Effector memory CD4-positive, alpha-beta T cell (primary cell): Measurements from ENCODE around the gene RPF1.
"Not testable (repeated sequence)": the region's sequence is repeated elsewhere in the genome, so short reads cannot be mapped to it uniquely, and the experiment has no call there.

Source experiments
- DNase-seq, 3 donors: peaks; one replicate each; pipeline ENCODE4 v3.0.0-alpha.2; 2020
- H3K27ac ChIP-seq: 2 replicates; pipeline ENCODE4 v1.7.0; 2013; ENCODE audit warnings: mild to moderate bottlenecking, low read length, moderate library complexity; ENCODE audit not compliant: insufficient read depth, poor library complexity, severe bottlenecking
- H3K27me3 ChIP-seq: replicated peaks from 2 replicates; pipeline ENCODE4 v1.7.0; 2013; ENCODE audit warnings: mild to moderate bottlenecking, low read length; ENCODE audit not compliant: insufficient read depth, control insufficient read depth, poor library complexity, severe bottlenecking
- H3K36me3 ChIP-seq: 2 replicates; pipeline ENCODE4 v1.7.0; 2013; ENCODE audit warnings: mild to moderate bottlenecking, low read length, moderate library complexity; ENCODE audit not compliant: control insufficient read depth, insufficient read depth
- H3K4me1 ChIP-seq: 2 replicates; pipeline ENCODE4 v1.7.0; 2013; ENCODE audit warnings: low read length, mild to moderate bottlenecking; ENCODE audit not compliant: control insufficient read depth, insufficient read depth, poor library complexity, severe bottlenecking
- H3K4me3 ChIP-seq: 2 replicates; pipeline ENCODE4 v1.7.0; 2013; ENCODE audit warnings: low read length, low read depth, mild to moderate bottlenecking; ENCODE audit not compliant: insufficient read depth, poor library complexity, severe bottlenecking
- H3K9me3 ChIP-seq: 2 replicates; pipeline ENCODE4 v1.7.0; 2013; ENCODE audit warnings: mild to moderate bottlenecking, low read length, moderate library complexity; ENCODE audit not compliant: control insufficient read depth

Gene RPF1

GRCh38 chr1:84448704-84449103 is 30.4 kb upstream of the RPF1 start:
- DNase-seq, H3K4me3 ChIP-seq, H3K9me3 ChIP-seq, H3K4me1 ChIP-seq, H3K27ac ChIP-seq, H3K36me3 ChIP-seq, H3K27me3 ChIP-seq: not testable (repeated sequence)

GRCh38 chr1:84450910-84451309 is 28.2 kb upstream of the RPF1 start:
- Histone ChIP-seq H3K4me3 (no peak overlapping the region), H3K36me3 (no peaks in the 10 kb centered on the region), H3K4me1 (no peaks in the 10 kb centered on the region), H3K9me3 (no peaks in the 10 kb centered on the region), H3K27me3 (no peaks in the 10 kb centered on the region), H3K27ac (no peak overlapping the region)
- DNase-seq, result no peak

GRCh38 chr1:84452436-84452835 is 26.6 kb upstream of the RPF1 start:
- Histone ChIP-seq H3K4me1 (no peaks in the 10 kb centered on the region), H3K36me3 (no peaks in the 10 kb centered on the region), H3K27ac (no peak overlapping the region), H3K9me3 (no peaks in the 10 kb centered on the region), H3K4me3 (no peak overlapping the region), H3K27me3 (no peaks in the 10 kb centered on the region)
- no peak for DNase-seq

- no peak for DNase-seq
- H3K9me3 ChIP-seq, result no peaks in the 10 kb centered on the region
- no peak overlapping the region for H3K4me3 ChIP-seq
- no peaks in the 10 kb centered on the region for H3K4me1 ChIP-seq
- H3K27me3 ChIP-seq, result no peaks in the 10 kb centered on the region
- no peak overlapping the region for H3K27ac ChIP-seq
- no peaks in the 10 kb centered on the region for H3K36me3 ChIP-seq
These were observed 16.9 kb upstream of the RPF1 start for GRCh38 chr1:84462118-84462517.

GRCh38 chr1:84467298-84467697 is 11.8 kb upstream of the RPF1 start:
- peaks cover 3% of the 10 kb centered on the region for H3K27me3 ChIP-seq
- H3K9me3 ChIP-seq, result no peaks in the 10 kb centered on the region
- H3K36me3 ChIP-seq, result no peaks in the 10 kb centered on the region
- no peak overlapping the region for H3K4me3 ChIP-seq
- DNase-seq, result no peak
- H3K27ac ChIP-seq, result no peak overlapping the region
- no peaks in the 10 kb centered on the region for H3K4me1 ChIP-seq

GRCh38 chr1:84476225-84476624 is 2.8 kb upstream of the RPF1 start:
- H3K4me3 ChIP-seq, result no peak overlapping the region
- no peaks in the 10 kb centered on the region for H3K36me3 ChIP-seq
- DNase-seq, result no peak
- no peak overlapping the region for H3K27ac ChIP-seq
- no peaks in the 10 kb centered on the region for H3K9me3 ChIP-seq
- peaks cover 15% of the 10 kb centered on the region for H3K4me1 ChIP-seq
- no peaks in the 10 kb centered on the region for H3K27me3 ChIP-seq

GRCh38 chr1:84479998-84480397 is 932 bp downstream of the RPF1 start:
- H3K4me1 ChIP-seq, result peaks cover 17% of the 10 kb centered on the region
- no peak for DNase-seq
- H3K9me3 ChIP-seq, result no peaks in the 10 kb centered on the region
- peak overlapping the region; percentile 69 for H3K4me3 ChIP-seq
- peak overlapping the region; percentile 84 for H3K27ac ChIP-seq
- H3K27me3 ChIP-seq, result no peaks in the 10 kb centered on the region
- peaks cover 8% of the 10 kb centered on the region for H3K36me3 ChIP-seq

GRCh38 chr1:84480650-84481049 is 1.6 kb downstream of the RPF1 start:
- Histone ChIP-seq H3K4me3 (no peak overlapping the region), H3K4me1 (peaks cover 17% of the 10 kb centered on the region), H3K36me3 (peaks cover 15% of the 10 kb centered on the region), H3K9me3 (no peaks in the 10 kb centered on the region), H3K27me3 (no peaks in the 10 kb centered on the region), H3K27ac (no peak overlapping the region)
- no peak for DNase-seq

GRCh38 chr1:84481317-84481716 is 2.3 kb downstream of the RPF1 start:
- Histone ChIP-seq H3K27ac (no peak overlapping the region), H3K36me3 (peaks cover 16% of the 10 kb centered on the region), H3K4me1 (peaks cover 17% of the 10 kb centered on the region), H3K4me3 (no peak overlapping the region), H3K9me3 (no peaks in the 10 kb centered on the region), H3K27me3 (no peaks in the 10 kb centered on the region)
- no peak for DNase-seq

- H3K27me3 ChIP-seq, result no peaks in the 10 kb centered on the region
- no peaks in the 10 kb centered on the region for H3K4me1 ChIP-seq
- H3K27ac ChIP-seq, result no peak overlapping the region
- H3K9me3 ChIP-seq, result no peaks in the 10 kb centered on the region
- no peak for DNase-seq
- H3K36me3 ChIP-seq, result peaks cover 53% of the 10 kb centered on the region
- no peak overlapping the region for H3K4me3 ChIP-seq
These were observed 9.0 kb downstream of the RPF1 start for GRCh38 chr1:84488107-84488506.

GRCh38 chr1:84489766-84490165 is 10.7 kb downstream of the RPF1 start:
- H3K4me1 ChIP-seq, result no peaks in the 10 kb centered on the region
- H3K27ac ChIP-seq, result no peak overlapping the region
- peaks cover 50% of the 10 kb centered on the region for H3K36me3 ChIP-seq
- H3K27me3 ChIP-seq, result no peaks in the 10 kb centered on the region
- H3K4me3 ChIP-seq, result no peak overlapping the region
- no peak for DNase-seq
- H3K9me3 ChIP-seq, result no peaks in the 10 kb centered on the region
